Kidney capillary endothelial cell (primary cell): ENCODE results near the gene PMS2.
"Not testable (repeated sequence)": the region's sequence is repeated elsewhere in the genome, so short reads cannot be mapped to it uniquely, and the experiment has no call there.

Source experiments
- DNase-seq: peaks from one replicate; pipeline ENCODE4 v3.0.0-alpha.2; 2018; ENCODE audit warnings: low spot score

The PMS2 gene, protein sequence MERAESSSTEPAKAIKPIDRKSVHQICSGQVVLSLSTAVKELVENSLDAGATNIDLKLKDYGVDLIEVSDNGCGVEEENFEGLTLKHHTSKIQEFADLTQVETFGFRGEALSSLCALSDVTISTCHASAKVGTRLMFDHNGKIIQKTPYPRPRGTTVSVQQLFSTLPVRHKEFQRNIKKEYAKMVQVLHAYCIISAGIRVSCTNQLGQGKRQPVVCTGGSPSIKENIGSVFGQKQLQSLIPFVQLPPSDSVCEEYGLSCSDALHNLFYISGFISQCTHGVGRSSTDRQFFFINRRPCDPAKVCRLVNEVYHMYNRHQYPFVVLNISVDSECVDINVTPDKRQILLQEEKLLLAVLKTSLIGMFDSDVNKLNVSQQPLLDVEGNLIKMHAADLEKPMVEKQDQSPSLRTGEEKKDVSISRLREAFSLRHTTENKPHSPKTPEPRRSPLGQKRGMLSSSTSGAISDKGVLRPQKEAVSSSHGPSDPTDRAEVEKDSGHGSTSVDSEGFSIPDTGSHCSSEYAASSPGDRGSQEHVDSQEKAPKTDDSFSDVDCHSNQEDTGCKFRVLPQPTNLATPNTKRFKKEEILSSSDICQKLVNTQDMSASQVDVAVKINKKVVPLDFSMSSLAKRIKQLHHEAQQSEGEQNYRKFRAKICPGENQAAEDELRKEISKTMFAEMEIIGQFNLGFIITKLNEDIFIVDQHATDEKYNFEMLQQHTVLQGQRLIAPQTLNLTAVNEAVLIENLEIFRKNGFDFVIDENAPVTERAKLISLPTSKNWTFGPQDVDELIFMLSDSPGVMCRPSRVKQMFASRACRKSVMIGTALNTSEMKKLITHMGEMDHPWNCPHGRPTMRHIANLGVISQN

GRCh38 chr7:6008668-6009611 is at the start of gene PMS2, which contains the start of gene AIMP2:
Gene PMS2, minus strand, starts transcription at chr7:6009049. Its CDS starts 30 bp downstream, at chr7:6009019.
Gene AIMP2, plus strand, starts transcription at chr7:6009272. Its CDS starts 92 bp downstream, at chr7:6009364.
- DNase-seq, result peak; percentile 98

GRCh38 chr7:6057316-6058129 is 48.7 kb upstream of the PMS2 start:
- no peak for DNase-seq

DNA sequence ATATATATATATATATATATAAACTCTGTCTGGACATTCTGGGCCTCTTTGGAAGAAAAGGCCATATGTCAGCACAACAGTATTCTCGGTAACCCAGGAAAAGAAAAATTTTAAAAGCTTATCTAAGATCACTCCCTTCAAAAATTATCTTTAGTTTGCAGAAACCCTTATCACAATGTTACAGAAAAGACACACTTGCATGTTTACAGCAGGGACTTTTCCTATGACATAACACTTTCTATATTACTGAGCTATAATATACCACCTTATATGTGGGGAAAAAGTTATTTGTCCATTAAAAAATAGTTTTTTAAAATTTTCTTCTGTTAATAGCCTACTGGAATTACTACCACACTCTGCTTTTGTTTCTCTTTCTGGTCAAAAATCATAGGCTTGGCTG is 47.8 kb upstream of the PMS2 start:
- DNase-seq, result no peak

DNA sequence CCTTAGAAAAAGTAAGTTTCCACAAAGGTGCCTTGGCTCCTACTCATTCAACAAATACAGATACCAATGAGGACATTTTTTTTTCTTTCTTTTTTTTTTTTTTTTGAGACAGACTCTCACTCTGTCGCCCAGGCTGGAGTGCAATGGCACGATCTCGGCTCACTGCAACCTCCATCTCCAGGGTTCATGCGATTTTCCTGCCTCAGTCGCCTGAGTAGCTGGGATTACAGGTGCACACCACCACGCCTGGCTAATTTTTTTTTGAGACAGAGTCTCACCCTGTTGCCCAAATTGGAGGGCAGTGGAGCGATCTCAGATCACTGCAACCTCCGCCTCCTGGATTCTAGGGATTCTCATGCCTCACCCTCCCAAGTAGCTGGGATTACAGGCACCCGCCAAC is 42.3 kb upstream of the PMS2 start:
- DNase-seq, result not testable (repeated sequence)

DNA sequence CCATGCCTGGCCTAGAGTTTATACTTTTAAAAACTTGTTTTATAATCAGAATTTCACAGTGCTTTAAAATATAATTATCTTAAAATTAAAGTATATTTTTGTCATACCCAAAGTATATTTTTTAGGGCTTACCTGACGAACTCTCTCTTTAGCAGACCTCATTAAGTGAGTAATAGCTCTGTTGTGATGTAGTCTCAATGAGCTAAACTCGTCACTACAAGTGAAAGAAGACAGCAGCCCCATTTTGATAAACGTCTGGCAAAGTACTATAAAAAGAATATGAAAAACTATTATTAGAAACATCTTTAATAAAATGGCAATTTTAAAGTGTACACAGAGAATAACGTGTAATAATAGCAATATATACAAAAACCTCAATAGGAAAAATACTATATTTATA is 40.9 kb upstream of the PMS2 start:
- DNase-seq, result no peak

GRCh38 chr7:6035686-6036085 is 26.8 kb upstream of the PMS2 start:
- no peak for DNase-seq

DNA sequence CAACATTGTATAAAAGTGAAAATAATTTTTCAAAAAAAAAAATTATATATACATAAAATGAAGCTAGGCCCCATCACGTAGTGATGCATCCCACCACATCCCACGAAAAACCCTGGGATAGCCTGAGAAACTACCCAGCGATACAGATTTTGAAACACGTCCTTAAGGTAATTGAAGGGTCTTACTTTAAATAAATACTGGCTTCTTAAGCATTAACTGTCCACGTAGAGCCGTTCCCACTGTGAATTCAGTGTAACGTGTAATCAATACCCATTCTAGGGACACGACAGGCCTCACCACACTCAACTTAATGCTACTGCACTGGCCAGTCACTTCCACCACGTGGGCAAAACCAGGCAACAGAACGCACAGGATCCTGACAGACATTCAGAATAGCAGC is 26.3 kb upstream of the PMS2 start:
- DNase-seq, result no peak

GRCh38 chr7:6032641-6033040 is 23.8 kb upstream of the PMS2 start:
- DNase-seq, result no peak

DNA sequence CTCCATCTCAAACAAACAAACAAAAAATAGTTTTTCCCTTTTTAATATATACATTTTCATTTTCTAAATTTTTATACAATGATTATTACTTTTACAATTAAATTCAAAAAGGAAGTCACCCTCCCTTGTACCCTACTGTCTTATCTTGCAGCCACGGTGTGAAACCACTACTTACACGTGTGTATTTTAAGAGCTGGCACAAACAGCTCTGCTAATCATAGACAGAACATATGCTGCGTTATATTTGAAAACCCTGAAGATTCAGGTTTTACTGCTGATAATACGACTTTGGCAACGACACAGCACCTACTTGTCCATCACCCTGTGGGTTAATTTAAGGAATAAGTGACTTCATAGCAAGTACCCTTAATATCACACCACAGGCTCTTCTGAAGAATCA is 23.3 kb upstream of the PMS2 start:
- DNase-seq, result no peak

- DNase-seq, result no peak
Measured at GRCh38 chr7:6031567-6031966, 22.7 kb upstream of the PMS2 start.

- no peak for DNase-seq
Measured at GRCh38 chr7:6030988-6031387, 22.1 kb upstream of the PMS2 start, which contains the start of gene ANKRD61. Gene ANKRD61, plus strand, starts transcription at chr7:6031376. Its CDS starts 0 bp downstream, at chr7:6031376.

DNA sequence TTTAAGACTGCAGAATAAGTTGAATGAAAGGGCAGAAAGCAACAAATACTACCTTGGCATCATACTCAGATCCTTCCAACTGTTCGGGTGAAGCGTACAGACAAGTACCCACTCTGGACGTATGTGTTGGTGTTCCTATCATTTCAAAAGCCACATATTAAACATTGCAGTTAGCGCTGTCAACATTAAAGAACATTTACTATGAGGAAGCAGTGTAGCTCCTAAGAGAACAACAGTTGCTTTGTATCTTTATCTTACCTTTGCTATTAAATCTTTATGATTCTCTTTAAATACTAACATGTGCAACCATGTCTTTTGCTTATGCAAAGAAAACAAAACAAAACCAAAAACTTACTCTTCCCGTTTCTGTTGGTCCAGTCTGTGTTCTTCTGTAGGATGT is 19.7 kb upstream of the PMS2 start:
- no peak for DNase-seq

GRCh38 chr7:6027806-6028365 is 19.0 kb upstream of the PMS2 start:
- no peak for DNase-seq

DNA sequence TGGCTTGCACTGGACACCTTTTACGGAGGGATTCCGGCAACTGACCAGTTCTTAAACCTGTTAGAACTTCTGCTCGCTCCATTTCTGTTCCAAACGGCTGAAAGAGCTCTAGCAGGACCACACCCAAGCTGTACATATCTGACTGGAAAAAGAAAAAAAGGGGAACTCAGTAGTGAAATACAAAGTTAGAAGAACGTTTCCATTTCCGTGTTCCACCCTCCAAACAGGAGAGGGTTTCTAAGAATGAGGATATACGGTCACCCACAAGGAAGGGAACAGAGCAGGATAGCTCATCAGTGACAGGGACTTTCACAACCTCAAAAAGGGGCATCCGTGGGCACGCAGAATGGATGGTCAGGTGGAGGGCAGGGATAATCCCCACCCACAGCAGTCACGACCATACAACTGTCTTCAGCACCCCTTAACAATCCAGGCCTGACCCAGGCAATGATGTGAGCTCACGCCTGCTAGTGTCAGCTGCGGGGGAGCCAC is 18.0 kb upstream of the PMS2 start:
- DNase-seq, result no peak

DNA sequence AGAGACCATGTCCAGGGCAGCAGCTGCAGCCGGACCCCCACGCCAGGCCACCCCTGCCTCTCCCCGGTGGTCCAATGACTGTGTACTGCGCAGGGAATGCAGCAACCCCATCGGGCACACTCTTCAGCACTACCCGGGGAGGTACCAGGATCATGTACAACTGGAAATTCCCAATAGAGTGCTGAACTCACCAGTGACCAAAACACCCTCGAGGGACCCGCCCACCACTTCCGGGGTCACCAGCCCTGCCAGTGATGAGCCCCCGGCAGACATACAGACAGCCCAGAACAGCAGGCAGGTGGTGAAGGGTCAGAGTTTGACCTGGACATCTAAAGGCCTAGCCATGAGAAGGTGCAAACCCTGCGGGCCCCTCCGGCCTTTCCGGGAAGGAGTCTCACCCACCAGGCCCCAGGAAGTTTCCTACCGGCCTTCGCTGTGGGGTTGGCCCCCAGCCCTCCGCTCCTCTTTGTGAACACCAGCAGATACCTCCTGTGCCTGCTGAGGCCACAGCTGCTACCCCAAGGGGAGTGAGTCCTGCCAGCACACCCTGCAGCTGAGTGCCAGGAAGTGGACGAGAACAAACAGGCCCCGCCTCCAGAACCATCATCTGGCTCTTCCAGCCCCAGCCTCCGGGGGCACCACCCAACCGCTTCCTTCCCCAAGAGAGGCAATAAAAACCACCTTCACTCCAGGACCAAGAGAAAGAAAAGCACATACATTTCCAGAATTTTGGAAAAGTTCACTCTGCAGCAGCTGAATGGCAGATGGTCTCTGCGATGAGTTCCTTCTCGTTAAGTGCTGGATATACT is 17.4 kb upstream of the PMS2 start:
- DNase-seq, result peak; percentile 18

GRCh38 chr7:6023974-6024435 is 15.2 kb upstream of the PMS2 start:
- DNase-seq, result no peak

DNA sequence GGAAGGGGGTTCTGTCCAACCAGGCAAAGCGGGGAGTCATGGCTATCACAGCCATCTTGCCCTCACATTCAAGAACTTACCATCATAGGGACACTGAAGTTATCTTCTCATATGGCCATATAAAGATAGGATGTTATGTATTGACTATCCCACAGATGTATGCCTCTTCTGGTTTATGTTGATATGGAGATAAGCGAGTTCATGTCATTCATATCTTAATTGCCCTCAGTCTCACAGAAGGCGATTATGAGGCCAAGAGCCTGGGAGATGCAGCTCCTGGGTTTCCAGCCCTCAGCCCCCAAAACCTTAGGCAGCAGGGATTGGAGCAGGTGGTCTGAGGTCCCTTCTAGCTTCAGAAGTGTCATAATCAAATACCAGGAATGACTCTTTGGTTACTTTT is 13.9 kb upstream of the PMS2 start:
- no peak for DNase-seq

- DNase-seq, result no peak
Measured at GRCh38 chr7:6020371-6021286, 11.8 kb upstream of the PMS2 start.

DNA sequence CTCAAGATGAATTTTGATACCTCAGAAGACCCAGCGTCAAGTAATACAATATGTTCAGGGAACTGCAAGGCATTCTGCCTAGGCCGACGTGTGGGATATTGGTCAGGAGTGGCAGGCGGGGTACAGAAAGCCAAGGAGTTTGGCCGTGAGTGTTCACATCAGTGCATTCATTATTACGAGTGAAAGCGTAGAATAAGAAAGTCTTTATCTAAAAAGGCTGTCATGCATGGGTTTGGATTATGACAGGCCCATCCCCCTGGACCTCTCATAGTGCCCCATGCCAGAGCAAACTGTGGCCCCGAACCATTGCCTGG is 7.8 kb upstream of the PMS2 start:
- no peak for DNase-seq
